MM.1S (cell line): Measurements from ENCODE around the gene BMPR2.

ENCODE experiments used
- DNase-seq: peaks from one replicate; pipeline ENCODE4 v3.0.0-alpha.2; 2015
- H2AFZ ChIP-seq: fragments of 300-600 bp; sonication (generic); 2 replicates; pipeline ENCODE4 v1.6.0; 2016; ENCODE audit warnings: antibody characterized with exemption, low read length
- H3F3A ChIP-seq: fragments of 300-600 bp; sonication (generic); 2 replicates; pipeline ENCODE4 v1.6.1; 2016; ENCODE audit warnings: mild to moderate bottlenecking, antibody characterized with exemption, low read length, moderate library complexity, mixed read lengths; ENCODE audit not compliant: insufficient read depth
- H3K27ac ChIP-seq: fragments of 300-600 bp; sonication (generic); 2 replicates; pipeline ENCODE4 v1.5.1; 2016; ENCODE audit warnings: mild to moderate bottlenecking, low read length
- H3K27me3 ChIP-seq: fragments of 300-600 bp; sonication (generic); replicated peaks from 2 replicates; pipeline ENCODE4 v1.6.0; 2016; ENCODE audit warnings: low read length; ENCODE audit not compliant: insufficient read depth
- H3K36me3 ChIP-seq: fragments of 300-600 bp; sonication (generic); replicated peaks from 2 replicates; pipeline ENCODE4 v1.6.1; 2016; ENCODE audit warnings: mild to moderate bottlenecking, low read length, mixed read lengths; ENCODE audit not compliant: insufficient read depth
- H3K4me1 ChIP-seq: fragments of 300-600 bp; sonication (generic); 2 replicates; pipeline ENCODE4 v1.6.1; 2016; ENCODE audit warnings: low read length, mixed read lengths
- H3K4me2 ChIP-seq: fragments of 300-600 bp; sonication (generic); 2 replicates; pipeline ENCODE4 v1.6.0; 2016; ENCODE audit warnings: low read depth, low read length
- H3K4me3 ChIP-seq: fragments of 300-600 bp; sonication (generic); 2 replicates; pipeline ENCODE4 v1.5.1; 2016; ENCODE audit warnings: low read length, mixed read lengths
- H3K79me2 ChIP-seq: fragments of 300-600 bp; sonication (generic); 2 replicates; pipeline ENCODE4 v1.6.1; 2016; ENCODE audit warnings: mixed run types, low read length, mixed read lengths
- H3K9ac ChIP-seq: fragments of 300-600 bp; sonication (generic); 2 replicates; pipeline ENCODE4 v1.6.1; 2016; ENCODE audit warnings: low read length, mixed read lengths
- H3K9me2 ChIP-seq: fragments of 300-600 bp; sonication (generic); replicated peaks from 2 replicates; pipeline ENCODE4 v1.6.1; 2016; ENCODE audit warnings: mild to moderate bottlenecking, low read length, mixed read lengths; ENCODE audit not compliant: insufficient read depth
- H3K9me3 ChIP-seq: fragments of 300-600 bp; sonication (generic); replicated peaks from 2 replicates; pipeline ENCODE4 v1.6.1; 2016; ENCODE audit warnings: mild to moderate bottlenecking, low read length, mixed read lengths; ENCODE audit not compliant: insufficient read depth
- H4K20me1 ChIP-seq: fragments of 300-600 bp; sonication (generic); 2 replicates; pipeline ENCODE4 v1.6.1; 2016; ENCODE audit warnings: mild to moderate bottlenecking, low read length, moderate library complexity, mixed read lengths; ENCODE audit not compliant: insufficient read depth
- EZH2 ChIP-seq: fragments of 300-600 bp; sonication (generic); optimal IDR thresholded peaks from 2 replicates; pipeline ENCODE3; 2017; ENCODE audit warnings: low read depth, mild to moderate bottlenecking, antibody characterized with exemption, low read length, mixed read lengths
- EZH2phosphoT487 ChIP-seq: fragments of 300-600 bp; sonication (generic); IDR thresholded peaks from 2 replicates; pipeline ENCODE4 v1.6.1; 2018; ENCODE audit warnings: antibody characterized with exemption, low read length
- TF ChIP-seq, protein P1 (sequence below): fragments of 300-600 bp; sonication (generic); IDR thresholded peaks from 2 replicates; pipeline ENCODE4 v1.5.1; 2016; ENCODE audit warnings: antibody characterized with exemption, low read length, mixed read lengths

BMPR2 gene

GRCh38 chr2:202555356-202555755, 179.2 kb downstream of the BMPR2 start:
- DNase-seq: no peak
- Histone ChIP-seq H3F3A (no peaks in the 10 kb centered on the region), H3K9ac (no peak overlapping the region), H3K4me3 (no peak overlapping the region), H4K20me1 (no peaks in the 10 kb centered on the region), H2AFZ (no peak overlapping the region), H3K36me3 (no peaks in the 10 kb centered on the region), H3K4me1 (no peaks in the 10 kb centered on the region), H3K9me3 (no peaks in the 10 kb centered on the region), H3K9me2 (no peaks in the 10 kb centered on the region), H3K79me2 (no peaks in the 10 kb centered on the region), H3K27ac (no peak overlapping the region), H3K4me2 (no peak overlapping the region), H3K27me3 (no peaks in the 10 kb centered on the region)
- no peak for TF ChIP-seq EZH2phosphoT487
- TF ChIP-seq, protein P1, sequence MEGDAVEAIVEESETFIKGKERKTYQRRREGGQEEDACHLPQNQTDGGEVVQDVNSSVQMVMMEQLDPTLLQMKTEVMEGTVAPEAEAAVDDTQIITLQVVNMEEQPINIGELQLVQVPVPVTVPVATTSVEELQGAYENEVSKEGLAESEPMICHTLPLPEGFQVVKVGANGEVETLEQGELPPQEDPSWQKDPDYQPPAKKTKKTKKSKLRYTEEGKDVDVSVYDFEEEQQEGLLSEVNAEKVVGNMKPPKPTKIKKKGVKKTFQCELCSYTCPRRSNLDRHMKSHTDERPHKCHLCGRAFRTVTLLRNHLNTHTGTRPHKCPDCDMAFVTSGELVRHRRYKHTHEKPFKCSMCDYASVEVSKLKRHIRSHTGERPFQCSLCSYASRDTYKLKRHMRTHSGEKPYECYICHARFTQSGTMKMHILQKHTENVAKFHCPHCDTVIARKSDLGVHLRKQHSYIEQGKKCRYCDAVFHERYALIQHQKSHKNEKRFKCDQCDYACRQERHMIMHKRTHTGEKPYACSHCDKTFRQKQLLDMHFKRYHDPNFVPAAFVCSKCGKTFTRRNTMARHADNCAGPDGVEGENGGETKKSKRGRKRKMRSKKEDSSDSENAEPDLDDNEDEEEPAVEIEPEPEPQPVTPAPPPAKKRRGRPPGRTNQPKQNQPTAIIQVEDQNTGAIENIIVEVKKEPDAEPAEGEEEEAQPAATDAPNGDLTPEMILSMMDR: no peak
- TF ChIP-seq EZH2: no peak

GRCh38 chr2:202560200-202560599, 184.1 kb downstream of the BMPR2 start:
- Histone ChIP-seq H3K27me3 (no peaks in the 10 kb centered on the region), H3K4me2 (no peak overlapping the region), H4K20me1 (no peaks in the 10 kb centered on the region), H3K9me3 (no peaks in the 10 kb centered on the region), H3K9me2 (no peaks in the 10 kb centered on the region), H3K79me2 (no peaks in the 10 kb centered on the region), H3K36me3 (no peaks in the 10 kb centered on the region), H3K27ac (no peak overlapping the region), H3K4me3 (no peak overlapping the region), H3K4me1 (no peaks in the 10 kb centered on the region), H3K9ac (no peak overlapping the region), H3F3A (no peaks in the 10 kb centered on the region), H2AFZ (no peak overlapping the region)
- TF ChIP-seq EZH2: no peak
- TF ChIP-seq EZH2phosphoT487: no peak
- TF ChIP-seq, protein P1: no peak
- no peak for DNase-seq

DNA sequence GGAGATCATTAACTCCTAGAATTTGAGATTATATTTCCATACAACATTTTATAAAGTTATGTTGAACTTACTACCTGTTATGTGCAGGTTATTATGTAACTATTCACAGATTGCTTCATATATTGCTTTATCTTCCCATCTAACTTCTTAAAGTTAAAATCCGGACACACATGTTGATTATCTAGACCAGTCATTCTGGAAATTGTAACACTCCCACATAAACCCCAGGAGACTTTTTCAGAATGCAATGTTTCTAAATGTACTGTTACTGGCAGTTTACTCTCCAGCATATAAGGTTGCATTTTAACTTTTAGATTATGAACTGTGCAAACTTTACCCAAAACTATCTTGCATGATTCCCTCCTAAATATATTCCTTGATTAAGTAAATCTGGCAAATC, 188.1 kb downstream of the BMPR2 start:
- no peak overlapping the region for H3K4me2 ChIP-seq
- H3K27ac ChIP-seq: no peak overlapping the region
- no peaks in the 10 kb centered on the region for H3F3A ChIP-seq
- H3K27me3 ChIP-seq: no peaks in the 10 kb centered on the region
- H3K4me3 ChIP-seq: no peak overlapping the region
- TF ChIP-seq EZH2phosphoT487 (no peak), EZH2 (no peak)
- TF ChIP-seq, protein P1: no peak
- H3K36me3 ChIP-seq: no peaks in the 10 kb centered on the region
- H3K4me1 ChIP-seq: no peaks in the 10 kb centered on the region
- no peaks in the 10 kb centered on the region for H3K79me2 ChIP-seq
- no peaks in the 10 kb centered on the region for H4K20me1 ChIP-seq
- no peaks in the 10 kb centered on the region for H3K9me2 ChIP-seq
- no peak overlapping the region for H2AFZ ChIP-seq
- H3K9me3 ChIP-seq: no peaks in the 10 kb centered on the region
- H3K9ac ChIP-seq: no peak overlapping the region
- DNase-seq: no peak

DNA sequence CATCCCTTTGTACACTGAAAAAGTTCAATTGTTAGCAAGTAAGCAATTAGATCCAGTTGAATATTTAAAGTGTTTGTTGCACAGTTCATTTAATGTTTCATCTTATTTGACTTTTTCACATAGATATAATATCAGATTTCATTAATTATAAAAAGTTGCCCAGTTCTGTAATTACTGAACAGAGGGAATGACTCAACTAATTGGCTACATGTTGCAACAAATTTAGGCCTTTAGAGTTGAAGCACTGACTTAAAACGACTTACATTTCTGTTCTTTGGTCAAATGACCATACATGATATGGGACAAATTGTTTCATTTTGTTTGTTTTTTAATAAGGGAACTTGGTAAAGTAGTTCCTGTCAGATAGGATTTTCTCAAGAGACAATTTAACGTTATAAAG, 190.2 kb downstream of the BMPR2 start:
- Histone ChIP-seq H3K9me3 (no peaks in the 10 kb centered on the region), H3F3A (no peaks in the 10 kb centered on the region), H3K27ac (no peak overlapping the region), H3K4me1 (no peaks in the 10 kb centered on the region), H3K4me2 (no peak overlapping the region), H3K9me2 (no peaks in the 10 kb centered on the region), H3K36me3 (no peaks in the 10 kb centered on the region), H3K4me3 (no peak overlapping the region), H3K9ac (no peak overlapping the region), H3K79me2 (no peaks in the 10 kb centered on the region), H2AFZ (no peak overlapping the region), H3K27me3 (no peaks in the 10 kb centered on the region), H4K20me1 (no peaks in the 10 kb centered on the region)
- TF ChIP-seq EZH2phosphoT487 (no peak), EZH2 (no peak)
- no peak for DNase-seq
